ENCODE measurements around the gene TAS1R1. TPM values are rescaled to one million over a fixed set of nuclear protein-coding genes. Genes with fewer than 3 reads are reported as not detected.

TAS1R1 gene
- total RNA-seq, 2 experiments from 2014 or later, result not detected

GRCh38 chr1:6580119-6580592 lies 25.0 kb downstream of the TAS1R1 start:
- DNase-seq, result peak; percentile 22
- H3K9me3 Mint-ChIP-seq, result no peaks in the 10 kb centered on the region
- H3K27ac Mint-ChIP-seq, result peak overlapping the region; percentile 98
- H3K4me1 Mint-ChIP-seq, result peaks cover 40% of the 10 kb centered on the region
- peak overlapping the region; percentile 98 for H3K4me3 Mint-ChIP-seq
- ChIA-PET CTCF (interaction anchor here (1.0 to 7.3 kb wide), 9 partner anchors 9 to 40 kb away, joined by 3 to 49 read pairs (median 4); partner anchors contain the start of genes NOL9 and TAS1R1), POLR2A (no interaction called here)
- H3K36me3 Mint-ChIP-seq (ENCODE audit: low read depth), result peaks cover 4% of the 10 kb centered on the region
- H3K27me3 Mint-ChIP-seq, result no peaks in the 10 kb centered on the region

- Mint-ChIP-seq H3K9me3 (no peaks in the 10 kb centered on the region), H3K4me3 (peak overlapping the region; percentile 98), H3K36me3 (ENCODE audit: low read depth) (peaks cover 4% of the 10 kb centered on the region), H3K4me1 (peaks cover 41% of the 10 kb centered on the region), H3K27me3 (no peaks in the 10 kb centered on the region), H3K27ac (peak overlapping the region; percentile 98)
- ChIA-PET POLR2A (interaction anchor here (0.6 to 0.7 kb wide), 2 partner anchors 27 to 53 kb away, joined by 3 to 6 read pairs; partner anchors contain the start of gene NOL9), CTCF (interaction anchor here (1.0 to 7.3 kb wide), 10 partner anchors 8 to 39 kb away, joined by 3 to 49 read pairs (median 4); partner anchors contain the start of genes NOL9 and TAS1R1)
- no peak for DNase-seq
These were observed 25.7 kb downstream of the TAS1R1 start for GRCh38 chr1:6580593-6581409.

GRCh38 chr1:6581561-6582305 lies 26.6 kb downstream of the TAS1R1 start:
- Mint-ChIP-seq H3K36me3 (ENCODE audit: low read depth) (peaks cover 4% of the 10 kb centered on the region), H3K27ac (peak overlapping the region; percentile 98), H3K4me1 (peaks cover 41% of the 10 kb centered on the region), H3K4me3 (peak overlapping the region; percentile 38), H3K27me3 (no peaks in the 10 kb centered on the region), H3K9me3 (no peaks in the 10 kb centered on the region)
- ChIA-PET CTCF (interaction anchor here (1.2 to 7.3 kb wide), 3 partner anchors 11 to 34 kb away, joined by 4 to 49 read pairs (median 5); partner anchors contain the start of genes NOL9 and TAS1R1), POLR2A (interaction anchor here (0.6 to 0.7 kb wide), 2 partner anchors 28 to 54 kb away, joined by 3 to 6 read pairs; partner anchors contain the start of gene NOL9)
- DNase-seq, result no peak

- Mint-ChIP-seq H3K4me1 (peaks cover 42% of the 10 kb centered on the region), H3K36me3 (ENCODE audit: low read depth) (peaks cover 4% of the 10 kb centered on the region), H3K4me3 (no peak overlapping the region), H3K27me3 (no peaks in the 10 kb centered on the region), H3K27ac (no peak overlapping the region), H3K9me3 (no peaks in the 10 kb centered on the region)
- no peak for DNase-seq
- CTCF ChIA-PET, result no interaction called here
- POLR2A ChIA-PET, result no interaction called here
These were observed 27.3 kb downstream of the TAS1R1 start for GRCh38 chr1:6582370-6582769.

GRCh38 chr1:6584126-6585080 lies 29.3 kb downstream of the TAS1R1 start:
- H3K9me3 Mint-ChIP-seq, result no peaks in the 10 kb centered on the region
- H3K27me3 Mint-ChIP-seq, result no peaks in the 10 kb centered on the region
- POLR2A ChIA-PET, result interaction anchor here (0.6 kb wide), 1 partner anchor 13 kb away, joined by 3 read pairs; no protein-coding TSS in a partner anchor
- H3K4me3 Mint-ChIP-seq, result no peak overlapping the region
- CTCF ChIA-PET, result interaction anchor here (1.4 kb wide), 1 partner anchor 205 kb away, joined by 4 read pairs; no protein-coding TSS in a partner anchor
- peaks cover 40% of the 10 kb centered on the region for H3K4me1 Mint-ChIP-seq
- peaks cover 9% of the 10 kb centered on the region for H3K36me3 Mint-ChIP-seq (ENCODE audit: low read depth)
- DNase-seq, result no peak
- H3K27ac Mint-ChIP-seq, result no peak overlapping the region

- Mint-ChIP-seq H3K4me3 (no peak overlapping the region), H3K4me1 (peaks cover 34% of the 10 kb centered on the region), H3K27me3 (no peaks in the 10 kb centered on the region), H3K9me3 (no peaks in the 10 kb centered on the region), H3K27ac (no peak overlapping the region), H3K36me3 (ENCODE audit: low read depth) (peaks cover 10% of the 10 kb centered on the region)
- CTCF ChIA-PET, result no interaction called here
- no peak for DNase-seq
- POLR2A ChIA-PET, result no interaction called here
These were observed 30.1 kb downstream of the TAS1R1 start for GRCh38 chr1:6585081-6585722.

GRCh38 chr1:6585841-6586240 lies 30.7 kb downstream of the TAS1R1 start:
- CTCF ChIA-PET, result no interaction called here
- no peaks in the 10 kb centered on the region for H3K9me3 Mint-ChIP-seq
- H3K36me3 Mint-ChIP-seq (ENCODE audit: low read depth), result peaks cover 10% of the 10 kb centered on the region
- POLR2A ChIA-PET, result interaction anchor here (0.6 kb wide), 1 partner anchor 198 kb away, joined by 3 read pairs; no protein-coding TSS in a partner anchor
- H3K4me1 Mint-ChIP-seq, result peaks cover 30% of the 10 kb centered on the region
- no peaks in the 10 kb centered on the region for H3K27me3 Mint-ChIP-seq
- H3K4me3 Mint-ChIP-seq, result no peak overlapping the region
- DNase-seq, result no peak
- H3K27ac Mint-ChIP-seq, result no peak overlapping the region

- no peak overlapping the region for H3K4me3 Mint-ChIP-seq
- peak overlapping the region; percentile 31 for H3K27ac Mint-ChIP-seq
- no peak for DNase-seq
- H3K27me3 Mint-ChIP-seq, result no peaks in the 10 kb centered on the region
- ChIA-PET POLR2A (interaction anchor here (0.6 kb wide), 1 partner anchor 199 kb away, joined by 3 read pairs; no protein-coding TSS in a partner anchor), CTCF (no interaction called here)
- no peaks in the 10 kb centered on the region for H3K9me3 Mint-ChIP-seq
- H3K4me1 Mint-ChIP-seq, result peaks cover 30% of the 10 kb centered on the region
- H3K36me3 Mint-ChIP-seq (ENCODE audit: low read depth), result peaks cover 7% of the 10 kb centered on the region
These were observed 31.3 kb downstream of the TAS1R1 start for GRCh38 chr1:6586404-6586816.

GRCh38 chr1:6587261-6588005 lies 32.3 kb downstream of the TAS1R1 start:
- Mint-ChIP-seq H3K36me3 (ENCODE audit: low read depth) (peaks cover 7% of the 10 kb centered on the region), H3K27me3 (no peaks in the 10 kb centered on the region), H3K4me1 (peaks cover 29% of the 10 kb centered on the region), H3K4me3 (no peak overlapping the region), H3K27ac (no peak overlapping the region), H3K9me3 (no peaks in the 10 kb centered on the region)
- DNase-seq, result no peak
- ChIA-PET CTCF (no interaction called here), POLR2A (no interaction called here)

GRCh38 chr1:6588128-6588892 lies 33.2 kb downstream of the TAS1R1 start:
- H3K36me3 Mint-ChIP-seq (ENCODE audit: low read depth), result peaks cover 7% of the 10 kb centered on the region
- H3K27me3 Mint-ChIP-seq, result no peaks in the 10 kb centered on the region
- H3K4me1 Mint-ChIP-seq, result peaks cover 28% of the 10 kb centered on the region
- ChIA-PET CTCF (interaction anchor here (0.8 to 1.4 kb wide), 2 partner anchors 8 to 34 kb away, joined by 3 to 5 read pairs; partner anchors contain the start of gene NOL9), POLR2A (no interaction called here)
- DNase-seq, result no peak
- H3K4me3 Mint-ChIP-seq, result no peak overlapping the region
- H3K9me3 Mint-ChIP-seq, result no peaks in the 10 kb centered on the region
- no peak overlapping the region for H3K27ac Mint-ChIP-seq
